Upper lobe of left lung (tissue), 6 donors: ENCODE measurements around the gene MCM3AP. TPM values are rescaled to one million over a fixed set of nuclear protein-coding genes. Genes with fewer than 3 reads are reported as not detected.

Experiments used
- ATAC-seq, 2 donors: fragments of 200-7000 bp; cut with Tn5 transposase; one replicate each; pipeline ENCODE4 v1.9.1; 2022; ENCODE audit warnings: mild to moderate bottlenecking in 2 of 2, moderate library complexity in 2 of 2; ENCODE audit not compliant: low FRiP score in 2 of 2
- DNase-seq, 2 donors: peaks; one replicate each; pipeline ENCODE4 v3.0.0-alpha.2; 2019 to 2020
- H3K27ac ChIP-seq, 4 donors: fragments of 200-600 bp; sonication (generic); one replicate each; pipeline ENCODE4 v1.5.1; 2016 to 2019
- H3K27me3 ChIP-seq, 4 donors: fragments of 200-600 bp; sonication (generic); one replicate each; pipeline ENCODE4 v1.5.1; 2017 to 2019
- H3K36me3 ChIP-seq, 4 donors: fragments of 200-600 bp; sonication (generic); one replicate each; pipeline ENCODE4 v1.5.1; 2016 to 2019
- H3K4me1 ChIP-seq, 4 donors: fragments of 200-600 bp; sonication (generic); one replicate each; pipeline ENCODE4 v1.5.1; 2018 to 2019
- H3K4me3 ChIP-seq, 4 donors: fragments of 200-600 bp; sonication (generic); one replicate each; pipeline ENCODE4 v1.5.1; 2017 to 2019; ENCODE audit warnings: mild to moderate bottlenecking in 2 of 4, moderate library complexity in 1 of 4
- H3K9me3 ChIP-seq, 4 donors: fragments of 200-600 bp; sonication (generic); one replicate each; pipeline ENCODE4 v1.5.1; 2018 to 2019
- EP300 ChIP-seq, 4 donors: sonication (generic); formaldehyde crosslinking; IDR thresholded peaks; one replicate each; pipeline ENCODE4 v1.5.1; 2017; ENCODE audit warnings: antibody characterized with exemption in 4 of 4, control low read depth in 2 of 4
- POLR2A ChIP-seq, 4 donors: fragments of 450-650 bp; IDR thresholded peaks; one replicate each; pipeline ENCODE4 v1.5.1; 2016 to 2017; ENCODE audit warnings: antibody characterized with exemption in 4 of 4, mild to moderate bottlenecking in 2 of 4
- POLR2AphosphoS5 ChIP-seq, 2 donors: sonication (generic); formaldehyde crosslinking; IDR thresholded peaks; one replicate each; pipeline ENCODE4 v1.5.1; 2017; ENCODE audit warnings: antibody characterized with exemption in 2 of 2
- WGBS, 2 donors: methylation state at CpG; one replicate each; pipeline ENCODE4 v1.1.5; 2017 to 2018; 5-methylcytosine and 5-hydroxymethylcytosine counted together
- total RNA-seq, 6 donors: library from RNA; depleted of rRNA in 4 of 6; stranded (reverse); fragments of >200 nt in 4 of 6; gene quantifications; one replicate each; pipeline versions ENCODE4 v1.1.0 to v1.2.1, GENCODE V29; 2016 to 2021
- TF ChIP-seq, protein P1 (sequence below), 6 experiments: fragments of 450-650 bp in 4 of 6; fragments of 200-600 bp in 2 of 6; sonication (generic) in 2 of 6; IDR thresholded peaks; one replicate each; pipeline ENCODE4 v1.5.1; 2016 to 2019; ENCODE audit warnings: antibody characterized with exemption in 6 of 6
- donor health status: DM: no; HTN: no; CAD: no; lungs with moderate emphysema.
- donor health status: DM: no; HTN: yes; CAD: no; lungs with severe emphysema.

MCM3AP gene
- total RNA-seq, 6 donors from 2014 or later: 93.3 to 226 (median 98.4) TPM

DNA sequence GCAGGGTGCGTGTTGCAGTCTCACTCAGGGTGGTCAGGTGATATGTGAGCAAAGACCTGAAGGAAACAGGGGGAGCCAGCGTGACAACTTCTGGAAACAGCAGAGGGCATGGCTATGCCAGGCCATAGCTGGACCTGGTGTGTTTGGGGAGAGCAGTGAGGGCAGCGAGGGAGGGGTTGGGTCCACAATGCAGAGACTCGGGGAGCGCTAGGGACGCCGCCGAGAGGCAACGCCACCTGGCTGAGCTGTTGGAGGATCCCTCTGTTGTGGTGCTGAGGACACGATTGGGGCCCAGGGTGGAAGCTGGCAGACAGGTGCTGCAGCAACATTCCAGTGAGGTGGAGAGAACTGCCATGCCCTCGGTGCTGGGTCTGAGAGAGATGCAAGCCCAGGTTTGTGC, 30.2 kb downstream of the MCM3AP start:
- Histone ChIP-seq H3K9me3 (no peaks in the 10 kb centered on the region), H3K36me3 (peaks cover 64 to 100% (median 82%) of the 10 kb centered on the region in 4 donors), H3K4me3 (no peak overlapping the region), H3K4me1 (no peaks in the 10 kb centered on the region), H3K27ac (no peak overlapping the region), H3K27me3 (no peaks in the 10 kb centered on the region)
- TF ChIP-seq, protein P1, sequence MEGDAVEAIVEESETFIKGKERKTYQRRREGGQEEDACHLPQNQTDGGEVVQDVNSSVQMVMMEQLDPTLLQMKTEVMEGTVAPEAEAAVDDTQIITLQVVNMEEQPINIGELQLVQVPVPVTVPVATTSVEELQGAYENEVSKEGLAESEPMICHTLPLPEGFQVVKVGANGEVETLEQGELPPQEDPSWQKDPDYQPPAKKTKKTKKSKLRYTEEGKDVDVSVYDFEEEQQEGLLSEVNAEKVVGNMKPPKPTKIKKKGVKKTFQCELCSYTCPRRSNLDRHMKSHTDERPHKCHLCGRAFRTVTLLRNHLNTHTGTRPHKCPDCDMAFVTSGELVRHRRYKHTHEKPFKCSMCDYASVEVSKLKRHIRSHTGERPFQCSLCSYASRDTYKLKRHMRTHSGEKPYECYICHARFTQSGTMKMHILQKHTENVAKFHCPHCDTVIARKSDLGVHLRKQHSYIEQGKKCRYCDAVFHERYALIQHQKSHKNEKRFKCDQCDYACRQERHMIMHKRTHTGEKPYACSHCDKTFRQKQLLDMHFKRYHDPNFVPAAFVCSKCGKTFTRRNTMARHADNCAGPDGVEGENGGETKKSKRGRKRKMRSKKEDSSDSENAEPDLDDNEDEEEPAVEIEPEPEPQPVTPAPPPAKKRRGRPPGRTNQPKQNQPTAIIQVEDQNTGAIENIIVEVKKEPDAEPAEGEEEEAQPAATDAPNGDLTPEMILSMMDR (IDR thresholded peaks at IDR 0.05): no peak
- TF ChIP-seq POLR2AphosphoS5 (IDR thresholded peaks at IDR 0.05): no peak
- no peak for TF ChIP-seq EP300 (IDR thresholded peaks at IDR 0.05)
- TF ChIP-seq POLR2A (IDR thresholded peaks at IDR 0.05): no peak
- WGBS, 2 donors: 91 to 95% methylated on average over 10 to 11 of the region's 11 CpGs
- ATAC-seq: no peak
- DNase-seq: no peak

DNA sequence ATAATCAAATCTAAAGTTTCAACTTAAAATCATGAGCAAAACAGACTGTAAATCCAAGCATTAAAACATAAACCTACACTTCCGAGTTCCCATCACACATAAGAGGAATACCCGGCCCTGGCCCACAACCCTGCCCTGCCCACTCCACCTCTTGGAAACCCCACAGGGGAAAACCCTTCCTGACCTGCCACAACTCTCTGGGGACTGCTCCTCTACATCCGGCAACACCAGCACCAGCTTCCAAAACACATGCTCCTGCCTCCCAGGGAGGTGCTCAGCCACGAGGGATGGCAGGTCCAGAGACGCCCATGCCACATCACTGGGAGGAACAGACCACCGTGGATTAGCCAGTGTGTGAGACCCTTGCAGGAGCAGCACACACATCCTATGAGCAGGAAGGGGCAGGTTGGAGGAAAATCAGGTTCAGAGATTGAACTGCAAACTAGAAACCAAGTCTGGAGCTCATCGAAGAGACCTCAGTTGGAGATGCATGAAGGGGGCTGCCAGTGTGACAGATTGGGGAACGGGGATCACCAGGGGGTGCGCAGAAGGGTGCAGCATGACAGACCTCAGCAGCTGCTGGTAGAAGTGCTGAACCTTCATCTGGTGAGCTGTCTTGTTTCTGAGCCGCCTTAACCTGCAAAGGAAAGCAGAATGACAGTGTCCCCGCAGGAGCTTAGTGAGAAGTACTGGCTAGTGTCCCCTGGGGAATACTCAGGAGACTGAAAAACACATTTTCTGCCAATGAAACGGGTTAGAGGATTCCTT, 31.0 kb downstream of the MCM3AP start:
- WGBS, 2 donors: 88 to 91% methylated on average over 9 to 12 of the region's 12 CpGs
- no peak for ATAC-seq
- Histone ChIP-seq H3K27me3 (no peaks in the 10 kb centered on the region), H3K4me1 (no peaks in the 10 kb centered on the region), H3K36me3 (peaks cover 61 to 100% (median 81%) of the 10 kb centered on the region in 4 donors), H3K9me3 (no peaks in the 10 kb centered on the region), H3K27ac (no peak overlapping the region), H3K4me3 (no peak overlapping the region)
- no peak for DNase-seq
- TF ChIP-seq, protein P1 (IDR thresholded peaks at IDR 0.05): no peak
- TF ChIP-seq POLR2AphosphoS5 (IDR thresholded peaks at IDR 0.05) (no peak), EP300 (IDR thresholded peaks at IDR 0.05) (no peak), POLR2A (IDR thresholded peaks at IDR 0.05) (no peak)

DNA sequence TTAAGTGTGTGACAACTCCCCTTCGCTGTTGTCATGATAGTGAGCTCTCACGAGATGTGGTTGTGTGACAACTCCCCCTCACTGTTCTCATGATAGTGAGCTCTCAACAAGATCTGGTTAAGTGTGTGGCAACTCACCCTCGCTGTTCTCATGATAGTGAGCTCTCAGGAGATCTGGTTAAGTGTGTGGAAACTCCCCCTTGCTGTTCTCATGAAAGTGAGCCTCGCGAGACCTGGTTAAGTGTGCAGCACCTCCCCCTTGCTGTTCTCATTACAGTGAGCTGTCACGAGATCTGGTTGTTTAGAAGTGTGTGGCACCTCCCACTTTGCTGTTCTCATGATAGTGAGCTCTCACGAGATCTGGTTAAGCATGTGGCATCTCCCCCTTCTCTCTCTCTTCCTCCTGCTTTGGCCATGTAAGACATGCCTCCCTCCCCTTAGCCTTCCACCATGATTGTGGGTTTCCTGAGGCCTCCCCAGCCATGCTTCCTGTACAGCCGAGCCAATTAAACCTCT, 31.7 kb downstream of the MCM3AP start:
- Histone ChIP-seq H3K27ac (no peak overlapping the region), H3K4me1 (no peaks in the 10 kb centered on the region), H3K36me3 (peaks cover 55 to 100% (median 79%) of the 10 kb centered on the region in 4 donors), H3K4me3 (no peak overlapping the region), H3K27me3 (no peaks in the 10 kb centered on the region), H3K9me3 (no peaks in the 10 kb centered on the region)
- TF ChIP-seq POLR2A (IDR thresholded peaks at IDR 0.05) (no peak), EP300 (IDR thresholded peaks at IDR 0.05) (no peak), POLR2AphosphoS5 (IDR thresholded peaks at IDR 0.05) (no peak)
- TF ChIP-seq, protein P1 (IDR thresholded peaks at IDR 0.05): no peak
- no peak for DNase-seq
- WGBS, 2 donors: 63 to 71% methylated on average over 6 to 8 of the region's 8 CpGs
- no peak for ATAC-seq

DNA sequence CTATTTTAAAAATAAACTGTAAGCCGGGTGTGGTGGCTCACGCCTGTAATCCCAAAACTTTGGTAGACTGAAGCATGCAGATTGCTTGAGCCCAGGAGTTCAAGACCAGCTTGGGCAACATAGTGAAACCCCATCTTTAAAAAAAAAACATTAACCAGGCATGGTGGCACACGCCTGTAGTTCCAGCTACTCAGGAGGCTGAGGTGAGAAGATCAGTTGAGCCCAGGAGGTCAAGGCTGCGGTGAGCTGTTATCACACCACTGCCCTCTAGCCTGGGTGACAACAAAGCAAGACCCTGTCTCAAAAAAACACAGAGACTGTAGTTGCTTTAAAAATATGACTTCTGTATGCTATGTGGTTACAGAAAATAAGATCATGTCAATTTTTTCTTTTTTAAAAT, 32.6 kb downstream of the MCM3AP start:
- Histone ChIP-seq H3K4me3 (no peak overlapping the region), H3K4me1 (no peaks in the 10 kb centered on the region), H3K27me3 (no peaks in the 10 kb centered on the region), H3K9me3 (no peaks in the 10 kb centered on the region), H3K36me3 (peaks cover 47 to 100% (median 77%) of the 10 kb centered on the region in 4 donors), H3K27ac (no peak overlapping the region)
- ATAC-seq (no peak), DNase-seq (no peak)
- WGBS, 2 donors: 88 to 99% methylated on average over 4 of the region's 4 CpGs
- TF ChIP-seq POLR2AphosphoS5 (IDR thresholded peaks at IDR 0.05) (no peak), POLR2A (IDR thresholded peaks at IDR 0.05) (no peak), EP300 (IDR thresholded peaks at IDR 0.05) (no peak)
- TF ChIP-seq, protein P1 (IDR thresholded peaks at IDR 0.05): no peak
